Measurements from ENCODE around the gene MSI2. TPM values are rescaled to one million over a fixed set of nuclear protein-coding genes. Genes with fewer than 3 reads are reported as not detected.

MSI2 gene
- polyA plus RNA-seq, 1 of the 3 experiments (the other 2 are of a cell fraction): 24.1 TPM

DNA sequence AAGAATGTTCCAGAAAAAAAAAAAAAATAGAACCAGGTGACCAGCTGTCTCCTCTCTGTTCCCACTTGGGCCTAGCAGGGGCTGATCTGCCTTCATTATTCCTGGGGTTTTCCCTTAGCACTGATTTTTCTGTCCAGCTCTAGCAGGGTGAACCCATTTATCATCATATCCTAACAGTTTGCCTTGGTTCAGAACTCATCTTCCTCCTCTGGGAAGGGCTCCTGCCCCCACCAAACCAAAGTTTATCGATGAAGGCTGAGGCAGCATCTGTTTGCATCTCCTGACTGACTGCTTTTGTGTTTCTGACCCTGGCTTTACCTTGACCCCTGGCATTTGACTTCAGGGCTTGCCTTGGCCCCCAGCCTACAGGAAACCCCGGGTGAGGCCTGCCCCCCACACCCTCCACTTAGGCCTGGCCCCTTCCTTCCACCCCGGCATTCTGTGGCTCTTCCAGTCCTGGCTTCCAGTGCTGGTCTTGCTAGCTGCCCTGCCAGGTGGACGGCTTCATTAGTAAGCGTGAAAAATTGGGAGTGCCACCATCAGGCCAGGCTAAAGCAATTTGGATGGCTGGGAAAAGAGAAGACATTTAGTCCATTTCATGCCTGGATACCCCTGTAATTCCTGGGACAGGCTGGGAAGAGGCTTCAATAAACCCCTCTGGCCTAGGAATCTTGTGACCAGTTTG, 323.9 kb downstream of the MSI2 start:
- Histone ChIP-seq H3F3A (replicated peaks; ENCODE audit: insufficient read depth) (no peaks in the 10 kb centered on the region), H3K27ac (ENCODE audit: low read depth in 2 of 2, low read length in 1 of 2) (peak overlapping the region in 1 of 2 experiments; percentile 84; a peak in 2 of 4 replicates), H3K9ac (no peak overlapping the region), H3K9me2 (no peaks in the 10 kb centered on the region), H3K27me3 (ENCODE audit: insufficient read depth) (no peaks in the 10 kb centered on the region), H2AFZ (ENCODE audit: low read depth) (no peak overlapping the region), H3K4me3 (ENCODE audit: low read depth in 2 of 2, low read length in 1 of 2) (no peak overlapping the region), H3K4me1 (ENCODE audit: control insufficient read depth in 1 of 2, insufficient read depth in 2 of 2, low read depth in 1 of 2, low read length in 1 of 2) (peaks cover 0 to 72% of the 10 kb centered on the region in 2 experiments; a peak in 3 of 4 replicates), H3K36me3 (replicated peaks in 1 of 2; ENCODE audit: control insufficient read depth in 1 of 2, insufficient read depth in 2 of 2, low read length in 1 of 2) (no peaks in the 10 kb centered on the region), H4K20me1 (ENCODE audit: insufficient read depth) (no peaks in the 10 kb centered on the region), H3K4me2 (no peak overlapping the region), H3K9me3 (no peaks in the 10 kb centered on the region), H3K79me2 (ENCODE audit: insufficient read depth) (no peaks in the 10 kb centered on the region)
- 91% methylated on average over 5 of the region's 5 CpGs for WGBS (ENCODE audit: low lambda C conversion rate)
- TF ChIP-seq RAD21 (IDR thresholded peaks at IDR 0.05; ENCODE audit: low read length): no peak
- no peak for TF ChIP-seq NFIC (IDR thresholded peaks at IDR 0.05; ENCODE audit: borderline replicate concordance)
- no peak for TF ChIP-seq TEAD4 (IDR thresholded peaks at IDR 0.05; ENCODE audit: borderline replicate concordance, insufficient read depth)
- no peak for TF ChIP-seq RFX5 (IDR thresholded peaks at IDR 0.05; ENCODE audit: low read length)
- no peak for TF ChIP-seq NRF1 (IDR thresholded peaks at IDR 0.05; ENCODE audit: low read depth, low read length)
- TF ChIP-seq POLR2AphosphoS5 (IDR thresholded peaks at IDR 0.05; ENCODE audit: low read depth, low read length): no peak
- TF ChIP-seq JUND (IDR thresholded peaks at IDR 0.05): no peak
- no peak for DNase-seq
- ChIA-PET CTCF (interaction anchor here (0.6 to 4.1 kb wide), 10 partner anchors 8 to 1910 kb away, joined by 3 to 23 read pairs (median 3); no protein-coding TSS in a partner anchor), POLR2A (interaction anchor here (1.0 kb wide), 2 partner anchors 35 to 68 kb away, joined by 3 read pairs; no protein-coding TSS in a partner anchor)

GRCh38 chr17:57582881-57583756, 326.8 kb downstream of the MSI2 start:
- ChIA-PET POLR2A (interaction anchor here (0.8 to 4.5 kb wide), 14 partner anchors 9 to 200 kb away, joined by 3 to 66 read pairs (median 12); no protein-coding TSS in a partner anchor), CTCF (interaction anchor here (0.6 to 7.6 kb wide), 14 partner anchors 13 to 511 kb away, joined by 3 to 109 read pairs (median 5); no protein-coding TSS in a partner anchor)
- Histone ChIP-seq H3K79me2 (ENCODE audit: insufficient read depth) (no peaks in the 10 kb centered on the region), H3K4me2 (no peak overlapping the region), H3K9ac (no peak overlapping the region), H3K27me3 (ENCODE audit: insufficient read depth) (no peaks in the 10 kb centered on the region), H3K4me1 (ENCODE audit: control insufficient read depth in 1 of 2, insufficient read depth in 2 of 2, low read depth in 1 of 2, low read length in 1 of 2) (peaks cover 5 to 89% of the 10 kb centered on the region in 2 experiments; a peak in 3 of 4 replicates), H3F3A (replicated peaks; ENCODE audit: insufficient read depth) (no peaks in the 10 kb centered on the region), H4K20me1 (ENCODE audit: insufficient read depth) (no peaks in the 10 kb centered on the region), H3K9me2 (no peaks in the 10 kb centered on the region), H3K27ac (ENCODE audit: low read depth in 2 of 2, low read length in 1 of 2) (peak overlapping the region in 1 of 2 experiments; percentile 100; a peak in 2 of 4 replicates), H3K36me3 (replicated peaks in 1 of 2; ENCODE audit: control insufficient read depth in 1 of 2, insufficient read depth in 2 of 2, low read length in 1 of 2) (no peaks in the 10 kb centered on the region), H3K9me3 (no peaks in the 10 kb centered on the region), H2AFZ (ENCODE audit: low read depth) (no peak overlapping the region), H3K4me3 (ENCODE audit: low read depth in 2 of 2, low read length in 1 of 2) (no peak overlapping the region)
- WGBS (ENCODE audit: low lambda C conversion rate): 91% methylated on average over 6 of the region's 6 CpGs
- no peak for DNase-seq
- TF ChIP-seq FOSL2 (IDR thresholded peaks at IDR 0.05; ENCODE audit: borderline replicate concordance, low read depth) (no peak), USF2 (IDR thresholded peaks at IDR 0.05; ENCODE audit: borderline replicate concordance, low read depth, low read length) (no peak), TEAD4 (IDR thresholded peaks at IDR 0.05; ENCODE audit: borderline replicate concordance, insufficient read depth) (no peak), TAF1 (IDR thresholded peaks at IDR 0.05; ENCODE audit: borderline replicate concordance, low read depth, low read length) (no peak), NRF1 (IDR thresholded peaks at IDR 0.05; ENCODE audit: low read depth, low read length) (no peak), POLR2AphosphoS5 (IDR thresholded peaks at IDR 0.05; ENCODE audit: low read depth, low read length) (no peak), JUND (IDR thresholded peaks at IDR 0.05) (no peak), CHD2 (IDR thresholded peaks at IDR 0.05; ENCODE audit: low read length, partially characterized antibody) (no peak), FOXM1 (IDR thresholded peaks at IDR 0.05; ENCODE audit: low read depth) (no peak), ELF1 (IDR thresholded peaks at IDR 0.05) (no peak), RFX5 (IDR thresholded peaks at IDR 0.05; ENCODE audit: low read length) (no peak)
- TF ChIP-seq, protein P1, sequence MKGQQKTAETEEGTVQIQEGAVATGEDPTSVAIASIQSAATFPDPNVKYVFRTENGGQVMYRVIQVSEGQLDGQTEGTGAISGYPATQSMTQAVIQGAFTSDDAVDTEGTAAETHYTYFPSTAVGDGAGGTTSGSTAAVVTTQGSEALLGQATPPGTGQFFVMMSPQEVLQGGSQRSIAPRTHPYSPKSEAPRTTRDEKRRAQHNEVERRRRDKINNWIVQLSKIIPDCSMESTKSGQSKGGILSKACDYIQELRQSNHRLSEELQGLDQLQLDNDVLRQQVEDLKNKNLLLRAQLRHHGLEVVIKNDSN (IDR thresholded peaks at IDR 0.05; ENCODE audit: borderline replicate concordance, low read depth): no peak
- TF ChIP-seq, protein P2, sequence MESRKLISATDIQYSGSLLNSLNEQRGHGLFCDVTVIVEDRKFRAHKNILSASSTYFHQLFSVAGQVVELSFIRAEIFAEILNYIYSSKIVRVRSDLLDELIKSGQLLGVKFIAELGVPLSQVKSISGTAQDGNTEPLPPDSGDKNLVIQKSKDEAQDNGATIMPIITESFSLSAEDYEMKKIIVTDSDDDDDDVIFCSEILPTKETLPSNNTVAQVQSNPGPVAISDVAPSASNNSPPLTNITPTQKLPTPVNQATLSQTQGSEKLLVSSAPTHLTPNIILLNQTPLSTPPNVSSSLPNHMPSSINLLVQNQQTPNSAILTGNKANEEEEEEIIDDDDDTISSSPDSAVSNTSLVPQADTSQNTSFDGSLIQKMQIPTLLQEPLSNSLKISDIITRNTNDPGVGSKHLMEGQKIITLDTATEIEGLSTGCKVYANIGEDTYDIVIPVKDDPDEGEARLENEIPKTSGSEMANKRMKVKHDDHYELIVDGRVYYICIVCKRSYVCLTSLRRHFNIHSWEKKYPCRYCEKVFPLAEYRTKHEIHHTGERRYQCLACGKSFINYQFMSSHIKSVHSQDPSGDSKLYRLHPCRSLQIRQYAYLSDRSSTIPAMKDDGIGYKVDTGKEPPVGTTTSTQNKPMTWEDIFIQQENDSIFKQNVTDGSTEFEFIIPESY (IDR thresholded peaks at IDR 0.05; ENCODE audit: borderline replicate concordance, low read depth): no peak
- TF ChIP-seq, protein P3, sequence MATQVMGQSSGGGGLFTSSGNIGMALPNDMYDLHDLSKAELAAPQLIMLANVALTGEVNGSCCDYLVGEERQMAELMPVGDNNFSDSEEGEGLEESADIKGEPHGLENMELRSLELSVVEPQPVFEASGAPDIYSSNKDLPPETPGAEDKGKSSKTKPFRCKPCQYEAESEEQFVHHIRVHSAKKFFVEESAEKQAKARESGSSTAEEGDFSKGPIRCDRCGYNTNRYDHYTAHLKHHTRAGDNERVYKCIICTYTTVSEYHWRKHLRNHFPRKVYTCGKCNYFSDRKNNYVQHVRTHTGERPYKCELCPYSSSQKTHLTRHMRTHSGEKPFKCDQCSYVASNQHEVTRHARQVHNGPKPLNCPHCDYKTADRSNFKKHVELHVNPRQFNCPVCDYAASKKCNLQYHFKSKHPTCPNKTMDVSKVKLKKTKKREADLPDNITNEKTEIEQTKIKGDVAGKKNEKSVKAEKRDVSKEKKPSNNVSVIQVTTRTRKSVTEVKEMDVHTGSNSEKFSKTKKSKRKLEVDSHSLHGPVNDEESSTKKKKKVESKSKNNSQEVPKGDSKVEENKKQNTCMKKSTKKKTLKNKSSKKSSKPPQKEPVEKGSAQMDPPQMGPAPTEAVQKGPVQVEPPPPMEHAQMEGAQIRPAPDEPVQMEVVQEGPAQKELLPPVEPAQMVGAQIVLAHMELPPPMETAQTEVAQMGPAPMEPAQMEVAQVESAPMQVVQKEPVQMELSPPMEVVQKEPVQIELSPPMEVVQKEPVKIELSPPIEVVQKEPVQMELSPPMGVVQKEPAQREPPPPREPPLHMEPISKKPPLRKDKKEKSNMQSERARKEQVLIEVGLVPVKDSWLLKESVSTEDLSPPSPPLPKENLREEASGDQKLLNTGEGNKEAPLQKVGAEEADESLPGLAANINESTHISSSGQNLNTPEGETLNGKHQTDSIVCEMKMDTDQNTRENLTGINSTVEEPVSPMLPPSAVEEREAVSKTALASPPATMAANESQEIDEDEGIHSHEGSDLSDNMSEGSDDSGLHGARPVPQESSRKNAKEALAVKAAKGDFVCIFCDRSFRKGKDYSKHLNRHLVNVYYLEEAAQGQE (IDR thresholded peaks at IDR 0.05; ENCODE audit: low read depth, low read length): no peak
